Panc1 (cell line): ENCODE results near the gene TNIP1. TPM values are rescaled to one million over a fixed set of nuclear protein-coding genes. Genes with fewer than 3 reads are reported as not detected.
A peak's percentile ranks its signal among the peaks of the same experiment; 100 is the strongest.

Source experiments
- ATAC-seq: fragments of 200-7000 bp; cut with Tn5 transposase; 2 replicates; pipeline ENCODE4 v1.9.1; 2020; ENCODE audit warnings: mild to moderate bottlenecking, moderate library complexity
- BruUV-seq: library from RNA; stranded (reverse); fragments of 400-500 nt; replicated peaks from 2 replicates; lab custom pipeline; 2021; lab: Mats Ljungman, UMichigan
- CTCF ChIA-PET: fragments of 300-600 bp; sonication (Branson Sonifier 250); formaldehyde crosslinking; loops from one replicate; lab custom pipeline; 2022; ENCODE audit warnings: antibody characterized with exemption; lab: Charles Lee
- POLR2A ChIA-PET: fragments of 300-600 bp; sonication (Branson Sonifier 250); formaldehyde crosslinking; loops from one replicate; lab custom pipeline; 2022; ENCODE audit warnings: antibody characterized with exemption; lab: Charles Lee
- DNase-seq: peaks from one replicate; pipeline ENCODE4 v3.0.0-alpha.2; 2010; ENCODE audit warnings: low read depth, low spot score
- H3K27ac ChIP-seq: 2 replicates; pipeline ENCODE4 v1.5.1; 2011; ENCODE audit warnings: mild to moderate bottlenecking, low read length, inconsistent platforms
- H3K27me3 ChIP-seq: fragments of 200-500 bp; sonication (Bioruptor generic); 2 replicates; pipeline ENCODE4 v1.6.0; 2014; ENCODE audit warnings: low read length, inconsistent platforms; ENCODE audit not compliant: control insufficient read depth, insufficient read depth
- H3K36me3 ChIP-seq: fragments of 200-500 bp; sonication (Bioruptor generic); 2 replicates; pipeline ENCODE4 v1.5.1; 2014; ENCODE audit warnings: inconsistent platforms, mild to moderate bottlenecking, low read length, moderate library complexity; ENCODE audit not compliant: control insufficient read depth, insufficient read depth
- H3K4me1 ChIP-seq: 2 replicates; pipeline ENCODE4 v1.5.1; 2011; ENCODE audit warnings: inconsistent platforms, mild to moderate bottlenecking, low read length, moderate library complexity; ENCODE audit not compliant: control insufficient read depth, insufficient read depth
- H3K4me3 ChIP-seq, 2 experiments: 2 replicates each; pipeline ENCODE4 v1.5.1; 2011 to 2012; ENCODE audit warnings: low read depth in 2 of 2, low read length in 2 of 2, mild to moderate bottlenecking in 2 of 2, inconsistent platforms in 1 of 2, moderate library complexity in 1 of 2
- H3K9me3 ChIP-seq: fragments of 200-500 bp; sonication (Bioruptor generic); 2 replicates; pipeline ENCODE4 v1.5.1; 2014; ENCODE audit warnings: low read depth, mild to moderate bottlenecking, inconsistent platforms, low read length, moderate library complexity; ENCODE audit not compliant: control insufficient read depth, insufficient read depth
- POLR2AphosphoS5 ChIP-seq: IDR thresholded peaks from 2 replicates; pipeline ENCODE4 v1.6.1; 2012; ENCODE audit warnings: mild to moderate bottlenecking, low read depth, low read length, moderate library complexity
- SIN3A ChIP-seq: IDR thresholded peaks from 2 replicates; pipeline ENCODE4 v1.6.1; 2012; ENCODE audit warnings: low read depth, mild to moderate bottlenecking, low read length, moderate library complexity, borderline replicate concordance; ENCODE audit not compliant: insufficient read depth
- TCF7L2 ChIP-seq: IDR thresholded peaks from 2 replicates; pipeline ENCODE4 v1.6.1; 2011; ENCODE audit warnings: mild to moderate bottlenecking, low read depth, low read length, inconsistent platforms
- in situ Hi-C: cut with HindIII; loops from 2 replicates; pipeline ENCODE4 v1.10.0; 2016; ENCODE audit warnings: low sequenced_read_pairs, low pct_unique_long_range_greater_than_20kb
- intact Hi-C: fragments of 100-400 bp; cut with micrococcal nuclease; formaldehyde crosslinking; loops from one replicate; pipeline ENCODE4 v1.10.0; 2022; ENCODE audit not compliant: unreplicated experiment
- total RNA-seq: library from RNA; stranded (reverse); gene quantifications from one replicate; pipeline ENCODE4 v1.2.1, GENCODE V29; 2021; ENCODE audit not compliant: unreplicated experiment
- TF ChIP-seq, protein P1 (sequence below): fragments of 450-650 bp; IDR thresholded peaks from 2 replicates; pipeline ENCODE4 v1.5.1; 2017; ENCODE audit warnings: mild to moderate bottlenecking
- TF ChIP-seq, protein P2 (sequence below), 2 experiments: IDR thresholded peaks; 2 replicates each; pipeline ENCODE4 v1.6.1; 2011 to 2012; ENCODE audit warnings: low read depth in 2 of 2, control low read depth in 1 of 2, low read length in 1 of 2, mild to moderate bottlenecking in 1 of 2, moderate library complexity in 1 of 2; ENCODE audit not compliant: insufficient read depth in 1 of 2

TNIP1 gene
- total RNA-seq, 1 experiment from 2014 or later, result 81.9 TPM

DNA sequence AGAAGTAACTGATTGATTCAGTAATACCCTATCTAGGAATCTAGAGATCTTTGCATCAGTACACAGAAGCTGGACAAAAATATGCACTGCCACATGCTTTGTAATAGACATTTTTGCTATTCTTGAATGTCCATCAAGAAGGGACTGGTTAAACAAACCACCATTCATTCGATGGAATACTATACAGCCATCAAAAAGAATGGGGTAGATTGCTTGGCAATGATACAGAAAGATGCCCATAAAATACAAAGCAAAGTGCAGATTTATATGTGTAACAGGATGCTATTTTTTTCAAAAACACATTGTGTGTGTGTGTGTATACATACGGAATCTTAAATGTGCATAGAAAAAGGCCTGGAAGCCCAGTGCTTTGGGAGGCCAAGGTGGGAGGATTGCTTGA, 7.6 kb downstream of the TNIP1 start:
- ChIA-PET CTCF (no interaction called here), POLR2A (no interaction called here)
- Histone ChIP-seq H3K4me3 (no peak overlapping the region), H3K36me3 (no peaks in the 10 kb centered on the region), H3K9me3 (no peaks in the 10 kb centered on the region), H3K4me1 (no peaks in the 10 kb centered on the region; the same call in 1 of the 2 replicates), H3K27me3 (no peaks in the 10 kb centered on the region), H3K27ac (no peak overlapping the region)
- in situ Hi-C loops (no loop called here), intact Hi-C loops (no loop called here)
- TF ChIP-seq, protein P1, sequence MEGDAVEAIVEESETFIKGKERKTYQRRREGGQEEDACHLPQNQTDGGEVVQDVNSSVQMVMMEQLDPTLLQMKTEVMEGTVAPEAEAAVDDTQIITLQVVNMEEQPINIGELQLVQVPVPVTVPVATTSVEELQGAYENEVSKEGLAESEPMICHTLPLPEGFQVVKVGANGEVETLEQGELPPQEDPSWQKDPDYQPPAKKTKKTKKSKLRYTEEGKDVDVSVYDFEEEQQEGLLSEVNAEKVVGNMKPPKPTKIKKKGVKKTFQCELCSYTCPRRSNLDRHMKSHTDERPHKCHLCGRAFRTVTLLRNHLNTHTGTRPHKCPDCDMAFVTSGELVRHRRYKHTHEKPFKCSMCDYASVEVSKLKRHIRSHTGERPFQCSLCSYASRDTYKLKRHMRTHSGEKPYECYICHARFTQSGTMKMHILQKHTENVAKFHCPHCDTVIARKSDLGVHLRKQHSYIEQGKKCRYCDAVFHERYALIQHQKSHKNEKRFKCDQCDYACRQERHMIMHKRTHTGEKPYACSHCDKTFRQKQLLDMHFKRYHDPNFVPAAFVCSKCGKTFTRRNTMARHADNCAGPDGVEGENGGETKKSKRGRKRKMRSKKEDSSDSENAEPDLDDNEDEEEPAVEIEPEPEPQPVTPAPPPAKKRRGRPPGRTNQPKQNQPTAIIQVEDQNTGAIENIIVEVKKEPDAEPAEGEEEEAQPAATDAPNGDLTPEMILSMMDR, result no peak
- TF ChIP-seq POLR2AphosphoS5, result no peak
- TF ChIP-seq TCF7L2, result no peak
- TF ChIP-seq SIN3A, result no peak
- TF ChIP-seq, protein P2, sequence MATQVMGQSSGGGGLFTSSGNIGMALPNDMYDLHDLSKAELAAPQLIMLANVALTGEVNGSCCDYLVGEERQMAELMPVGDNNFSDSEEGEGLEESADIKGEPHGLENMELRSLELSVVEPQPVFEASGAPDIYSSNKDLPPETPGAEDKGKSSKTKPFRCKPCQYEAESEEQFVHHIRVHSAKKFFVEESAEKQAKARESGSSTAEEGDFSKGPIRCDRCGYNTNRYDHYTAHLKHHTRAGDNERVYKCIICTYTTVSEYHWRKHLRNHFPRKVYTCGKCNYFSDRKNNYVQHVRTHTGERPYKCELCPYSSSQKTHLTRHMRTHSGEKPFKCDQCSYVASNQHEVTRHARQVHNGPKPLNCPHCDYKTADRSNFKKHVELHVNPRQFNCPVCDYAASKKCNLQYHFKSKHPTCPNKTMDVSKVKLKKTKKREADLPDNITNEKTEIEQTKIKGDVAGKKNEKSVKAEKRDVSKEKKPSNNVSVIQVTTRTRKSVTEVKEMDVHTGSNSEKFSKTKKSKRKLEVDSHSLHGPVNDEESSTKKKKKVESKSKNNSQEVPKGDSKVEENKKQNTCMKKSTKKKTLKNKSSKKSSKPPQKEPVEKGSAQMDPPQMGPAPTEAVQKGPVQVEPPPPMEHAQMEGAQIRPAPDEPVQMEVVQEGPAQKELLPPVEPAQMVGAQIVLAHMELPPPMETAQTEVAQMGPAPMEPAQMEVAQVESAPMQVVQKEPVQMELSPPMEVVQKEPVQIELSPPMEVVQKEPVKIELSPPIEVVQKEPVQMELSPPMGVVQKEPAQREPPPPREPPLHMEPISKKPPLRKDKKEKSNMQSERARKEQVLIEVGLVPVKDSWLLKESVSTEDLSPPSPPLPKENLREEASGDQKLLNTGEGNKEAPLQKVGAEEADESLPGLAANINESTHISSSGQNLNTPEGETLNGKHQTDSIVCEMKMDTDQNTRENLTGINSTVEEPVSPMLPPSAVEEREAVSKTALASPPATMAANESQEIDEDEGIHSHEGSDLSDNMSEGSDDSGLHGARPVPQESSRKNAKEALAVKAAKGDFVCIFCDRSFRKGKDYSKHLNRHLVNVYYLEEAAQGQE (IDR thresholded peaks at IDR 0.05; ENCODE audit: insufficient read depth in 1 of 2, low read depth in 2 of 2, low read length in 1 of 2), result no peak
- no peak for ATAC-seq
- no peak for DNase-seq
- BruUV-seq, result no TSS peak

DNA sequence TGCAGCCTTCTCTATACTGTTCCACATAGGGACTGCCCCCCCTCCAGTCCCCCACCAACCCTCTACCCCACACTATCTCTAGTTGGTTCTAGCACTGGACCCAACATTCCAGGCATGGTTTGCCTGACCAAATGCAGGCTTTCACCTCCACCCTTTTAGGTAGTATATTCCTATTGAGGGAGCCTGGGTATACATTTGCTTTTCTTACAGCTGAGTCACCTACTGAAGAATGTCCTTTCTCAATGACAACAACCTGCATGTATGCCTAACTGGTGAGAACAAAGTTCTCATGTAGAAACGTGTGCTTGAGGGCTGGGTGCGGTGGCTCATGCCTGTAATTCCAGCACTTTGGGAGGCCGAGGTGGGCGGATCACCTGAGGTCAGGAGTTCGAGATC, 8.2 kb downstream of the TNIP1 start:
- in situ Hi-C loops (no loop called here), intact Hi-C loops (no loop called here)
- no peaks in the 10 kb centered on the region for H3K36me3 ChIP-seq
- POLR2A ChIA-PET, result interaction anchor here (0.6 kb wide), 1 partner anchor 388 kb away, joined by 7 read pairs; no protein-coding TSS in a partner anchor
- H3K4me1 ChIP-seq, result no peaks in the 10 kb centered on the region; the same call in 1 of the 2 replicates
- TF ChIP-seq POLR2AphosphoS5 (no peak), TCF7L2 (no peak), SIN3A (no peak)
- TF ChIP-seq, protein P2 (IDR thresholded peaks at IDR 0.05; ENCODE audit: insufficient read depth in 1 of 2, low read depth in 2 of 2, low read length in 1 of 2), result no peak
- TF ChIP-seq, protein P1, result no peak
- no peaks in the 10 kb centered on the region for H3K9me3 ChIP-seq
- no peak overlapping the region for H3K27ac ChIP-seq
- CTCF ChIA-PET, result no interaction called here
- H3K4me3 ChIP-seq, result no peak overlapping the region
- H3K27me3 ChIP-seq, result no peaks in the 10 kb centered on the region
- ATAC-seq, result peak; percentile 56; the same call in 1 of the 2 replicates
- DNase-seq, result no peak
- no TSS peak for BruUV-seq
